Neural cell (in vitro differentiated cells): ENCODE results near the gene RAI14. TPM values are rescaled to one million over a fixed set of nuclear protein-coding genes. Genes with fewer than 3 reads are reported as not detected.

ENCODE experiments used
- H2AFZ ChIP-seq: fragments of 200-600, 300-800 bp; sonication (generic), shearing (Covaris generic); 2 replicates; pipeline ENCODE4 v1.6.0; 2014; ENCODE audit warnings: low read depth, mild to moderate bottlenecking, antibody characterized with exemption, low read length, moderate library complexity
- H3F3A ChIP-seq: fragments of 200-600 bp; shearing (Covaris generic); 2 replicates; pipeline ENCODE4 v1.6.1; 2016; ENCODE audit warnings: mild to moderate bottlenecking, moderate library complexity, mixed read lengths, antibody characterized with exemption, low read length; ENCODE audit not compliant: insufficient read depth, poor library complexity, severe bottlenecking
- H3K27ac ChIP-seq: fragments of 200-600, 300-800 bp; sonication (generic), shearing (Covaris generic); 2 replicates; pipeline ENCODE4 v1.5.1; 2014; ENCODE audit warnings: mild to moderate bottlenecking, low read length, moderate library complexity
- H3K27me3 ChIP-seq: fragments of 300-800, 200-600 bp; sonication (generic), shearing (Covaris generic); 2 replicates; pipeline ENCODE4 v1.6.0; 2014; ENCODE audit warnings: mild to moderate bottlenecking, low read depth, low read length, moderate library complexity; ENCODE audit not compliant: insufficient read depth
- H3K36me3 ChIP-seq: fragments of 300-800, 200-600 bp; sonication (generic), shearing (Covaris generic); 2 replicates; pipeline ENCODE4 v1.5.1; 2014; ENCODE audit warnings: mild to moderate bottlenecking, antibody characterized with exemption, low read length, moderate library complexity; ENCODE audit not compliant: insufficient read depth
- H3K4me2 ChIP-seq: fragments of 300-800, 200-600 bp; sonication (generic), shearing (Covaris generic); 2 replicates; pipeline ENCODE4 v1.6.0; 2014; ENCODE audit warnings: mild to moderate bottlenecking, low read length
- H3K4me3 ChIP-seq: fragments of 300-800, 200-600 bp; sonication (generic), shearing (Covaris generic); 2 replicates; pipeline ENCODE4 v1.5.1; 2014; ENCODE audit warnings: mild to moderate bottlenecking, low read length, moderate library complexity
- H3K79me2 ChIP-seq: fragments of 200-600 bp; shearing (Covaris generic); replicated peaks from 2 replicates; pipeline ENCODE4 v1.6.0; 2014; ENCODE audit warnings: mild to moderate bottlenecking, low read length, moderate library complexity; ENCODE audit not compliant: insufficient read depth
- H3K9ac ChIP-seq: fragments of 300-800, 200-600 bp; sonication (generic), shearing (Covaris generic); 2 replicates; pipeline ENCODE4 v1.6.1; 2016; ENCODE audit warnings: mild to moderate bottlenecking, low read length, mixed read lengths
- H3K9me2 ChIP-seq: fragments of 200-600 bp; shearing (Covaris generic); 2 replicates; pipeline ENCODE4 v1.6.1; 2016; ENCODE audit warnings: mild to moderate bottlenecking, low read length, mixed read lengths; ENCODE audit not compliant: insufficient read depth
- H3K9me3 ChIP-seq: fragments of 200-600, 300-800 bp; sonication (generic), shearing (Covaris generic); 2 replicates; pipeline ENCODE4 v1.6.1; 2016; ENCODE audit warnings: mild to moderate bottlenecking, mixed run types, low read length, moderate library complexity, mixed read lengths
- H4K20me1 ChIP-seq: fragments of 200-600 bp; shearing (Covaris generic); 2 replicates; pipeline ENCODE4 v1.6.1; 2016; ENCODE audit warnings: mild to moderate bottlenecking, mixed run types; ENCODE audit not compliant: insufficient read depth
- CTCF ChIP-seq: fragments of 450-650 bp; IDR thresholded peaks from 2 replicates; pipeline ENCODE4 v1.5.1; 2014; ENCODE audit warnings: antibody characterized with exemption, mild to moderate bottlenecking, moderate library complexity; ENCODE audit not compliant: poor library complexity, severe bottlenecking
- EP300 ChIP-seq: fragments of 450-650 bp; conservative IDR thresholded peaks from 2 replicates; pipeline ENCODE4 v1.6.1; 2014; ENCODE audit warnings: antibody characterized with exemption, mild to moderate bottlenecking, moderate library complexity; ENCODE audit not compliant: poor library complexity, severe bottlenecking
- EZH2 ChIP-seq: fragments of 200-600, 300-800 bp; shearing (Covaris generic), sonication (generic); IDR thresholded peaks from 2 replicates; pipeline ENCODE4 v1.6.1; 2014; ENCODE audit warnings: antibody characterized with exemption, low read length, borderline replicate concordance, mild to moderate bottlenecking; ENCODE audit not compliant: insufficient read depth, poor library complexity, severe bottlenecking
- MXI1 ChIP-seq: fragments of 450-650 bp; conservative IDR thresholded peaks from 2 replicates; pipeline ENCODE4 v1.6.1; 2014; ENCODE audit warnings: antibody characterized with exemption, mild to moderate bottlenecking; ENCODE audit not compliant: poor library complexity, severe bottlenecking
- POLR2AphosphoS5 ChIP-seq: IDR thresholded peaks from 2 replicates; pipeline ENCODE4 v1.6.1; 2012
- RAD21 ChIP-seq: fragments of 450-650 bp; conservative IDR thresholded peaks from 2 replicates; pipeline ENCODE4 v1.6.1; 2014; ENCODE audit warnings: antibody characterized with exemption, mild to moderate bottlenecking, moderate library complexity
- REST ChIP-seq: IDR thresholded peaks from 2 replicates; pipeline ENCODE4 v1.6.1; 2012; ENCODE audit warnings: borderline replicate concordance
- SMC3 ChIP-seq: fragments of 450-650 bp; conservative IDR thresholded peaks from 2 replicates; pipeline ENCODE4 v1.6.1; 2014; ENCODE audit warnings: antibody characterized with exemption, mild to moderate bottlenecking, moderate library complexity; ENCODE audit not compliant: poor library complexity
- TAF1 ChIP-seq: IDR thresholded peaks from 2 replicates; pipeline ENCODE4 v1.6.1; 2012; ENCODE audit warnings: low read depth
- polyA plus RNA-seq: library from polyadenylated mRNA; depleted of rRNA; stranded (reverse); fragments of >200 nt; gene quantifications from 2 replicates; pipeline ENCODE4 v1.2.3, GENCODE V29; 2014

The RAI14 gene
- polyA plus RNA-seq, 1 donor from 2014 or later = 7.8 TPM

- Histone ChIP-seq H3K4me2 (no peak overlapping the region), H3K27ac (no peak overlapping the region), H3K27me3 (no peaks in the 10 kb centered on the region), H3K9me3 (no peaks in the 10 kb centered on the region), H4K20me1 (no peaks in the 10 kb centered on the region), H3K9ac (no peak overlapping the region), H3K9me2 (no peaks in the 10 kb centered on the region), H3F3A (no peaks in the 10 kb centered on the region), H2AFZ (no peak overlapping the region), H3K36me3 (no peaks in the 10 kb centered on the region), H3K79me2 (no peaks in the 10 kb centered on the region), H3K4me3 (no peak overlapping the region)
- TF ChIP-seq CTCF (no peak), POLR2AphosphoS5 (no peak), RAD21 (no peak), REST (no peak), EP300 (no peak), SMC3 (no peak), TAF1 (no peak), EZH2 (no peak), MXI1 (no peak)
These were observed 178.6 kb downstream of the RAI14 start for GRCh38 chr5:34834794-34835089.

- no peaks in the 10 kb centered on the region for H3K79me2 ChIP-seq
- H3F3A ChIP-seq = no peaks in the 10 kb centered on the region
- H3K36me3 ChIP-seq = no peaks in the 10 kb centered on the region
- H3K4me2 ChIP-seq = no peak overlapping the region
- H4K20me1 ChIP-seq = no peaks in the 10 kb centered on the region
- H2AFZ ChIP-seq = no peak overlapping the region
- no peaks in the 10 kb centered on the region for H3K9me2 ChIP-seq
- no peak overlapping the region for H3K9ac ChIP-seq
- H3K27ac ChIP-seq = no peak overlapping the region
- TF ChIP-seq TAF1 (no peak), MXI1 (no peak), EZH2 (no peak), SMC3 (no peak), CTCF (no peak), RAD21 (no peak), POLR2AphosphoS5 (no peak), REST (no peak), EP300 (no peak)
- no peaks in the 10 kb centered on the region for H3K27me3 ChIP-seq
- no peaks in the 10 kb centered on the region for H3K9me3 ChIP-seq
- no peak overlapping the region for H3K4me3 ChIP-seq
These were observed 179.5 kb downstream of the RAI14 start for GRCh38 chr5:34835664-34836063.
